ENCODE results near the gene ASXL1.

ASXL1 gene

GRCh38 chr20:32482143-32482441 is 124.0 kb downstream of the ASXL1 start:
- TF ChIP-seq, protein P1, sequence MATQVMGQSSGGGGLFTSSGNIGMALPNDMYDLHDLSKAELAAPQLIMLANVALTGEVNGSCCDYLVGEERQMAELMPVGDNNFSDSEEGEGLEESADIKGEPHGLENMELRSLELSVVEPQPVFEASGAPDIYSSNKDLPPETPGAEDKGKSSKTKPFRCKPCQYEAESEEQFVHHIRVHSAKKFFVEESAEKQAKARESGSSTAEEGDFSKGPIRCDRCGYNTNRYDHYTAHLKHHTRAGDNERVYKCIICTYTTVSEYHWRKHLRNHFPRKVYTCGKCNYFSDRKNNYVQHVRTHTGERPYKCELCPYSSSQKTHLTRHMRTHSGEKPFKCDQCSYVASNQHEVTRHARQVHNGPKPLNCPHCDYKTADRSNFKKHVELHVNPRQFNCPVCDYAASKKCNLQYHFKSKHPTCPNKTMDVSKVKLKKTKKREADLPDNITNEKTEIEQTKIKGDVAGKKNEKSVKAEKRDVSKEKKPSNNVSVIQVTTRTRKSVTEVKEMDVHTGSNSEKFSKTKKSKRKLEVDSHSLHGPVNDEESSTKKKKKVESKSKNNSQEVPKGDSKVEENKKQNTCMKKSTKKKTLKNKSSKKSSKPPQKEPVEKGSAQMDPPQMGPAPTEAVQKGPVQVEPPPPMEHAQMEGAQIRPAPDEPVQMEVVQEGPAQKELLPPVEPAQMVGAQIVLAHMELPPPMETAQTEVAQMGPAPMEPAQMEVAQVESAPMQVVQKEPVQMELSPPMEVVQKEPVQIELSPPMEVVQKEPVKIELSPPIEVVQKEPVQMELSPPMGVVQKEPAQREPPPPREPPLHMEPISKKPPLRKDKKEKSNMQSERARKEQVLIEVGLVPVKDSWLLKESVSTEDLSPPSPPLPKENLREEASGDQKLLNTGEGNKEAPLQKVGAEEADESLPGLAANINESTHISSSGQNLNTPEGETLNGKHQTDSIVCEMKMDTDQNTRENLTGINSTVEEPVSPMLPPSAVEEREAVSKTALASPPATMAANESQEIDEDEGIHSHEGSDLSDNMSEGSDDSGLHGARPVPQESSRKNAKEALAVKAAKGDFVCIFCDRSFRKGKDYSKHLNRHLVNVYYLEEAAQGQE (IDR thresholded peaks at IDR 0.05; ENCODE audit: insufficient read depth in 1 of 2, low read depth in 2 of 2, low read length in 2 of 2), result 0 out of 4 replicates have a peak, but pooled peaks of 1 of the 2 experiments have one; percentile 17
- TF ChIP-seq POLR2AphosphoS5 (IDR thresholded peaks at IDR 0.05; ENCODE audit: low read depth, low read length), result no peak

GRCh38 chr20:32482442-32483261 is 124.5 kb downstream of the ASXL1 start:
- TF ChIP-seq, protein P1 (IDR thresholded peaks at IDR 0.05; ENCODE audit: insufficient read depth in 1 of 2, low read depth in 2 of 2, low read length in 2 of 2), result no peak
- TF ChIP-seq FOXP2 (optimal IDR thresholded peaks at IDR 0.05; ENCODE audit: borderline replicate concordance, extremely low read depth, extremely low read length, insufficient read depth), result no peak
- TF ChIP-seq TAF1 (IDR thresholded peaks at IDR 0.05; ENCODE audit: borderline replicate concordance, insufficient read depth, low read length), result no peak
- TF ChIP-seq POLR2AphosphoS5 (IDR thresholded peaks at IDR 0.05; ENCODE audit: low read depth, low read length), result 0 out of 2 replicates have a peak, but pooled peaks have one; percentile 27
- no peak; the same call in 1 of the 2 replicates for TF ChIP-seq SIN3A (IDR thresholded peaks at IDR 0.05; ENCODE audit: borderline replicate concordance, insufficient read depth, low read length)

- TF ChIP-seq FOXP2 (optimal IDR thresholded peaks at IDR 0.05; ENCODE audit: borderline replicate concordance, extremely low read depth, extremely low read length, insufficient read depth) (peak; percentile 66), POLR2AphosphoS5 (IDR thresholded peaks at IDR 0.05; ENCODE audit: low read depth, low read length) (peak; percentile 56; the same call in 1 of the 2 replicates), TAF1 (IDR thresholded peaks at IDR 0.05; ENCODE audit: borderline replicate concordance, insufficient read depth, low read length) (peak; percentile 63; the same call in 1 of the 2 replicates), SIN3A (IDR thresholded peaks at IDR 0.05; ENCODE audit: borderline replicate concordance, insufficient read depth, low read length) (no peak)
- TF ChIP-seq, protein P1 (IDR thresholded peaks at IDR 0.05; ENCODE audit: insufficient read depth in 1 of 2, low read depth in 2 of 2, low read length in 2 of 2), result no peak
Measured at GRCh38 chr20:32483351-32484224, 125.5 kb downstream of the ASXL1 start.

- no peak for TF ChIP-seq TAF1 (IDR thresholded peaks at IDR 0.05; ENCODE audit: borderline replicate concordance, insufficient read depth, low read length)
Measured at GRCh38 chr20:32484225-32484957, 126.3 kb downstream of the ASXL1 start.

DNA sequence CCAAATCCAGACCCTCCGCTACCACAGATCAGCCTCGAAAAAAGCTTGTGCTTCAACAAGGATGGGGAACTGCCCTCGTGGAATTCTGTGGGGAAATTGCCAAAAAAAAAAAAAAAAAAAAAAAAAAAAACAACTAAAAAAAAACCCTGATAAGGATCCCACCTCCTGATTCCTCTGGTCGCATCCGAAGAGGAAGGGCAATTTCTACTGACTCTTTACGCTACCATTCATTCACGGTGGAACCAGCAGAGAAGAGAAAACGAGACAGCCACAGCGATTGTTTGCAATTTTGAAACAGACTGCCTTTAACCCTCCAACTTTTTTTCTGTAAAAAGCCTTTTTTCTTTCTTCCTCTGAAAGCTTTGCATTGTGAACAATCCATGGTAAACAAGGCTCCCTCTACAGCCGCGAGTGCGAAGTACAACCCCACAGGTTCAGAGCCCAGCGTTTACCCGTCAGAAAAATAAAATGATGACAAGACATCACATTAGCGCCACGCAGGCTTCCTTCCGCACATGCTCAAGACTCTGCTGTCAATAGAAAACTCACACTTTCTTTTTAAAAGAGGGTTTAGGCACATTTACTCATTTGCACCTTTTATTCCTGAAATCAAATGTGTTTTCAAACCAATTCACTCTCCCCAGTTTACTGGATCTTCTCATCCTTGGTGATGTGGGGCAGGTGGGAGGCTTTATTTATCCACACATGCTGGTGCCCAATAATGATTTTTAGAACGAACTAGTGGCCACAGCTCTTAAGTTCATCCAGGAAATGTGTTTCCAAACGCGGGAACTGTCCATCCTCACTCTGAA is 127.0 kb downstream of the ASXL1 start:
- TF ChIP-seq, protein P1 (IDR thresholded peaks at IDR 0.05; ENCODE audit: insufficient read depth in 1 of 2, low read depth in 2 of 2, low read length in 2 of 2), result 0 out of 4 replicates have a peak, but pooled peaks of 1 of the 2 experiments have one; percentile 16
- no peak for TF ChIP-seq TAF1 (IDR thresholded peaks at IDR 0.05; ENCODE audit: borderline replicate concordance, insufficient read depth, low read length)
- peak; percentile 64; the same call in 1 of the 2 replicates for TF ChIP-seq SIN3A (IDR thresholded peaks at IDR 0.05; ENCODE audit: borderline replicate concordance, insufficient read depth, low read length)
- peak; percentile 47; the same call in 1 of the 2 replicates for TF ChIP-seq POLR2AphosphoS5 (IDR thresholded peaks at IDR 0.05; ENCODE audit: low read depth, low read length)
- TF ChIP-seq FOXP2 (optimal IDR thresholded peaks at IDR 0.05; ENCODE audit: borderline replicate concordance, extremely low read depth, extremely low read length, insufficient read depth), result peak; percentile 19

All from PFSK-1 (cell line).